B cell (primary cell): ENCODE data around the gene CPPED1. TPM values are rescaled to one million over a fixed set of nuclear protein-coding genes. Genes with fewer than 3 reads are reported as not detected.

Experiments used
- ATAC-seq: fragments of 200-7000 bp; cut with Tn5 transposase; one replicate; pipeline ENCODE4 v1.10.0; 2021; ENCODE audit warnings: low read depth, mild to moderate bottlenecking, moderate number of reproducible peaks, moderate library complexity
- CTCF ChIA-PET: fragments of 350-600 bp; sonication (Branson Sonifier 250); formaldehyde crosslinking; loops from one replicate; lab custom pipeline; 2021; ENCODE audit warnings: antibody characterized with exemption, inconsistent platforms; lab: Charles Lee
- POLR2A ChIA-PET: fragments of 350-600 bp; sonication (Branson Sonifier 250); formaldehyde crosslinking; loops from one replicate; lab custom pipeline; 2021; ENCODE audit warnings: antibody characterized with exemption; lab: Charles Lee
- DNase-seq: peaks from one replicate; pipeline ENCODE4 v3.0.0; 2013
- H2AFZ ChIP-seq: 2 replicates; pipeline ENCODE4 v1.6.1; 2012; ENCODE audit warnings: mild to moderate bottlenecking, low read depth, low read length; ENCODE audit not compliant: insufficient read depth, poor library complexity, severe bottlenecking
- H3K27ac ChIP-seq, 2 donors: 1 replicate in 1 of 2; 2 replicates in 1 of 2; pipeline ENCODE4 v1.5.1; 2012 to 2013; ENCODE audit warnings: low read length in 2 of 2, mild to moderate bottlenecking in 2 of 2, moderate library complexity in 1 of 2
- H3K27me3 ChIP-seq, 4 experiments: fragments of 200-600 bp in 1 of 4; sonication (generic) in 1 of 4; replicated peaks in 1 of 4; 1 replicate in 2 of 4; 2 replicates in 2 of 4; pipeline versions ENCODE4 v1.6.1 to v1.7.0; 2013 to 2016; ENCODE audit warnings: low read length in 3 of 4, mild to moderate bottlenecking in 2 of 4, mixed read lengths in 1 of 4, moderate library complexity in 1 of 4; ENCODE audit not compliant: insufficient read depth in 4 of 4, control insufficient read depth in 3 of 4; ENCODE audit errors: control extremely low read depth in 1 of 4
- H3K36me3 ChIP-seq, 2 experiments: replicated peaks in 1 of 2; 1 replicate in 1 of 2; 2 replicates in 1 of 2; pipeline versions ENCODE4 v1.6.1 to v1.7.1; 2013; ENCODE audit warnings: low read length in 1 of 2; ENCODE audit not compliant: insufficient read depth in 2 of 2, control insufficient read depth in 1 of 2; ENCODE audit errors: control extremely low read depth in 1 of 2, extremely low read depth in 1 of 2
- H3K4me1 ChIP-seq, 2 donors: fragments of 200-600 bp in 1 of 2; sonication (generic) in 1 of 2; 1 replicate in 1 of 2; 2 replicates in 1 of 2; pipeline versions ENCODE4 v1.5.1 to v1.6.1; 2013 to 2017; ENCODE audit warnings: low read length in 2 of 2; ENCODE audit not compliant: control insufficient read depth in 2 of 2, insufficient read depth in 2 of 2
- H3K4me2 ChIP-seq: replicated peaks from 2 replicates; pipeline ENCODE3; 2012; ENCODE audit warnings: mild to moderate bottlenecking, low read depth, low read length; ENCODE audit not compliant: poor library complexity, severe bottlenecking
- H3K4me3 ChIP-seq, 5 experiments: fragments of 200-600 bp in 1 of 5; sonication (generic) in 1 of 5; 1 replicate in 3 of 5; 2 replicates in 2 of 5; pipeline versions ENCODE4 v1.5.1 to v1.7.0; 2011 to 2016; ENCODE audit warnings: low read length in 4 of 5, mild to moderate bottlenecking in 4 of 5, low read depth in 2 of 5, control low read depth in 1 of 5, moderate library complexity in 1 of 5; ENCODE audit not compliant: insufficient read depth in 1 of 5; ENCODE audit errors: control extremely low read depth in 1 of 5, extremely low read depth in 1 of 5
- H3K79me2 ChIP-seq: fragments of 200-600 bp; sonication (generic); one replicate; pipeline ENCODE4 v1.6.0; 2016; ENCODE audit warnings: low read length; ENCODE audit not compliant: control insufficient read depth, insufficient read depth
- H3K9ac ChIP-seq: fragments of 200-600 bp; sonication (generic); 2 replicates; pipeline ENCODE4 v1.6.1; 2017; ENCODE audit warnings: mild to moderate bottlenecking, low read length, moderate library complexity
- H3K9me3 ChIP-seq, 3 donors: one replicate each; pipeline versions ENCODE4 v1.6.1 to v1.7.1; 2013; ENCODE audit warnings: low read length in 2 of 3; ENCODE audit not compliant: control insufficient read depth in 2 of 3, insufficient read depth in 1 of 3; ENCODE audit errors: control extremely low read depth in 1 of 3
- H4K20me1 ChIP-seq: 2 replicates; pipeline ENCODE4 v1.6.0; 2012; ENCODE audit warnings: mild to moderate bottlenecking, low read length; ENCODE audit not compliant: insufficient read depth, control insufficient read depth, poor library complexity, severe bottlenecking
- H3K27ac Mint-ChIP-seq: one replicate; pipeline ENCODE4 v1.8.0; 2021; ENCODE audit warnings: mixed read lengths
- H3K27me3 Mint-ChIP-seq: one replicate; pipeline ENCODE4 v1.8.0; 2021; ENCODE audit warnings: mixed read lengths
- H3K4me1 Mint-ChIP-seq: one replicate; pipeline ENCODE4 v1.8.0; 2021; ENCODE audit warnings: mixed read lengths
- H3K4me3 Mint-ChIP-seq: one replicate; pipeline ENCODE4 v1.8.0; 2021; ENCODE audit warnings: mixed read lengths
- H3K9me3 Mint-ChIP-seq: one replicate; pipeline ENCODE4 v1.8.0; 2022; ENCODE audit warnings: mixed read lengths; ENCODE audit not compliant: insufficient read depth
- CTCF ChIP-seq: fragments of 200-600 bp; IDR thresholded peaks from one replicate; pipeline ENCODE4 v1.8.0; 2022; ENCODE audit warnings: antibody characterized with exemption, mild to moderate bottlenecking
- EZH2 ChIP-seq: IDR thresholded peaks from 2 replicates; pipeline ENCODE4 v1.6.1; 2012; ENCODE audit warnings: borderline replicate concordance, low read depth, mild to moderate bottlenecking, moderate library complexity, low read length; ENCODE audit not compliant: insufficient read depth, poor library complexity, severe bottlenecking
- WGBS: methylation state at CpG from one replicate; pipeline ENCODE4 v1.1.5; 2013; ENCODE audit warnings: missing lambda C conversion rate; ENCODE audit not compliant: insufficient coverage; 5-methylcytosine and 5-hydroxymethylcytosine counted together
- intact Hi-C: fragments of 100-400 bp; cut with micrococcal nuclease; formaldehyde crosslinking; loops from one replicate; pipeline ENCODE4 v1.10.0; 2022
- polyA plus RNA-seq: library from polyadenylated mRNA; depleted of rRNA; stranded (reverse); fragments of >200 nt; gene quantifications from 2 replicates; pipeline ENCODE4 v1.2.3, GENCODE V29; 2012
- total RNA-seq, 2 donors: library from RNA; stranded (reverse); fragments of 120-200 nt in 1 of 2; gene quantifications; 1 replicate in 1 of 2; 2 replicates in 1 of 2; pipeline versions ENCODE4 v1.2.3 to v1.2.4, GENCODE V29; 2013 to 2022

The CPPED1 gene
- total and polyA plus RNA-seq, 2 donors (not counting 1 experiment from before 2014, with no cell fraction given): 5.9 to 11.3 TPM

- no peak overlapping the region for H3K27ac ChIP-seq
- ATAC-seq: no peak
- WGBS: no CpG with 5 or more reads among the region's 5 CpGs
- H3K27ac Mint-ChIP-seq: no peak overlapping the region
- H2AFZ ChIP-seq: no peak overlapping the region
- H3K36me3 ChIP-seq: no peaks in the 10 kb centered on the region
- H3K9me3 ChIP-seq: peaks cover 0 to 5% (median 0%) of the 10 kb centered on the region in 3 donors
- TF ChIP-seq EZH2 (no peak), CTCF (no peak)
- intact Hi-C loops: no loop called here
- no peaks in the 10 kb centered on the region for H4K20me1 ChIP-seq
- H3K9me3 Mint-ChIP-seq: peaks cover 4% of the 10 kb centered on the region
- peaks cover 11% of the 10 kb centered on the region for H3K79me2 ChIP-seq
- H3K27me3 Mint-ChIP-seq: no peaks in the 10 kb centered on the region
- no peak overlapping the region for H3K4me3 Mint-ChIP-seq
- POLR2A ChIA-PET: no interaction called here
- no peak overlapping the region for H3K4me2 ChIP-seq
- CTCF ChIA-PET: no interaction called here
- peaks cover 1 to 2% of the 10 kb centered on the region in 2 donors for H3K4me1 ChIP-seq
- no peak overlapping the region for H3K9ac ChIP-seq
- no peak for DNase-seq
- H3K4me1 Mint-ChIP-seq: peaks cover 2% of the 10 kb centered on the region
- no peak overlapping the region for H3K4me3 ChIP-seq
- H3K27me3 ChIP-seq: no peaks in the 10 kb centered on the region
Observed at GRCh38 chr16:12796498-12796897, 7.2 kb downstream of the CPPED1 start.

GRCh38 chr16:12794486-12795387, 8.9 kb downstream of the CPPED1 start:
- no peaks in the 10 kb centered on the region for H3K36me3 ChIP-seq
- TF ChIP-seq CTCF (no peak), EZH2 (no peak)
- Mint-ChIP-seq H3K27me3 (no peaks in the 10 kb centered on the region), H3K4me3 (no peak overlapping the region), H3K27ac (no peak overlapping the region), H3K4me1 (no peaks in the 10 kb centered on the region), H3K9me3 (peaks cover 4% of the 10 kb centered on the region)
- DNase-seq (no peak), ATAC-seq (no peak)
- H2AFZ ChIP-seq: no peak overlapping the region
- WGBS: 97% methylated on average over 9 of the region's 12 CpGs
- no peak overlapping the region for H3K27ac ChIP-seq
- CTCF ChIA-PET: no interaction called here
- intact Hi-C loops: no loop called here
- peaks cover 0 to 5% (median 0%) of the 10 kb centered on the region in 3 donors for H3K9me3 ChIP-seq
- no peak overlapping the region for H3K9ac ChIP-seq
- no peak overlapping the region for H3K4me3 ChIP-seq
- no peak overlapping the region for H3K4me2 ChIP-seq
- no peaks in the 10 kb centered on the region for H3K27me3 ChIP-seq
- no peaks in the 10 kb centered on the region for H4K20me1 ChIP-seq
- POLR2A ChIA-PET: no interaction called here
- peaks cover 11% of the 10 kb centered on the region for H3K79me2 ChIP-seq
- no peaks in the 10 kb centered on the region for H3K4me1 ChIP-seq
